GM12872 (cell line): ENCODE data around the gene FA2H.

ENCODE experiments used
- TF ChIP-seq, protein P1 (sequence below): IDR thresholded peaks from 3 replicates; pipeline ENCODE4 v1.5.1; 2011; ENCODE audit warnings: low read depth, mild to moderate bottlenecking, low read length, moderate library complexity; ENCODE audit not compliant: insufficient read depth

Gene FA2H

GRCh38 chr16:74725651-74726455 is 48.8 kb downstream of the FA2H start:
- TF ChIP-seq, protein P1, sequence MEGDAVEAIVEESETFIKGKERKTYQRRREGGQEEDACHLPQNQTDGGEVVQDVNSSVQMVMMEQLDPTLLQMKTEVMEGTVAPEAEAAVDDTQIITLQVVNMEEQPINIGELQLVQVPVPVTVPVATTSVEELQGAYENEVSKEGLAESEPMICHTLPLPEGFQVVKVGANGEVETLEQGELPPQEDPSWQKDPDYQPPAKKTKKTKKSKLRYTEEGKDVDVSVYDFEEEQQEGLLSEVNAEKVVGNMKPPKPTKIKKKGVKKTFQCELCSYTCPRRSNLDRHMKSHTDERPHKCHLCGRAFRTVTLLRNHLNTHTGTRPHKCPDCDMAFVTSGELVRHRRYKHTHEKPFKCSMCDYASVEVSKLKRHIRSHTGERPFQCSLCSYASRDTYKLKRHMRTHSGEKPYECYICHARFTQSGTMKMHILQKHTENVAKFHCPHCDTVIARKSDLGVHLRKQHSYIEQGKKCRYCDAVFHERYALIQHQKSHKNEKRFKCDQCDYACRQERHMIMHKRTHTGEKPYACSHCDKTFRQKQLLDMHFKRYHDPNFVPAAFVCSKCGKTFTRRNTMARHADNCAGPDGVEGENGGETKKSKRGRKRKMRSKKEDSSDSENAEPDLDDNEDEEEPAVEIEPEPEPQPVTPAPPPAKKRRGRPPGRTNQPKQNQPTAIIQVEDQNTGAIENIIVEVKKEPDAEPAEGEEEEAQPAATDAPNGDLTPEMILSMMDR = no peak

GRCh38 chr16:74724820-74725549 is 49.6 kb downstream of the FA2H start:
- TF ChIP-seq, protein P1 = no peak

DNA sequence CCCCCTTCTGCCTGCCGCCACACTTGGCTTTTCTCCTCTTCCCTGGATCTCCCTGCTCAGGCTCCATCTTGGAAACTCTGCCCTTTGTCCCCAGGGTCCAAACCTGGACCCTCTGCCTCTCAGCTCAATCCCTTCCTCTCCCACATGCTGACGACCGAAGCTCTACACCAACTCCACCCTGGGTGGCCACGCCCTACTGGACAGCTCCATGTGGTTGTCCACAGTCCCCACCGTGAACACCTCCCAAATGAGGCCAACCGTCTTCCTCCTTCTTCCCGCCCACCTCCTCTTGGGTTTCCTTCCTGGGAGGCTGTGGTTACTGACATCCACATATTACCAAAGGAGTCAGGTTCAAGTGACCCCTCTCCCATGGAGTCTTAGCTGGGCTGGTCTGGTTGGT is 51.4 kb downstream of the FA2H start:
- TF ChIP-seq, protein P1 = no peak

- TF ChIP-seq, protein P1 = no peak
Observed at GRCh38 chr16:74721716-74722115, 52.9 kb downstream of the FA2H start.

GRCh38 chr16:74720579-74720978 is 54.0 kb downstream of the FA2H start:
- TF ChIP-seq, protein P1 = no peak

DNA sequence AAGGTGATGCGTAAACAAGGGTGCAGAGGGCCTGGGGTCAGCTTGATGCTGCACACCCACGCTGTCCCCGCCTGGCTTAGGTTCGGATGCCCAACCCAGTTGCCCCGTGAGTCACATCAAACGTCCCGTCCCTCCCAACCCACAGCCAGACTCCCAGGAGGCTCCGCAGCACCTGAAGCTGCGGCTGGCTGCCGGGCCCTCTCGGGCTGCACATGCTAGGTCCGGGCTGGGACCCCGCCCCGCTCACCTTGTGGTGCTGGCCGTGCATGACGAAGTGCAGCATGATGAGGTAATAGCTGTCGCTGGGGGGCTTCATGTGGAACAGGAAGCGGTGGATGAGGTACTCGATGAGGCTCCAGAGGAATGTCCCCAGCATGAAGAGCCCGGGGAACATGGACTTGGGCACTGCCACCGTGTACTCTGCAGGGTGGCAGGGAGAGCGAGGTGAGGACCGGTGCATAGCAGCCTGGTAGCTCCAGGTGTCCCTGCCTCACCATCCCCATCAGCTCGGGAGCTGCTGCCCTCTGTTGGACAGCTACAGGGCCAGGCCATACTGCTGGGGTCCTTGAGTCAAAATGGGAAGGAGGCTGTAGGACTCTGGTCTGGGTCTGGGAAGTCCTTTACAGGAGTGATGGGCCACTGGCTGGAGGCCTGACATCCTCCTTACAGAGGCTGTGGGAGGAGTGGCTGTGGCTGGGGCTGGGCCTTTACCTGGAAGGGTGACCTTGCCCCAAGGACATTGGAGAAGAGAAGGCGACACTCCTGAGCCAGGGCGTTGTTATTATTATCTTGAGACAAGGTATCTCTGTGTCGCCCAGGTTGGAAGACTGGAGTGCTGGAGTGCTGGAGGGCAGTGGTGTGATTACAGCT is 55.6 kb downstream of the FA2H start:
- TF ChIP-seq, protein P1 = peak; percentile 19; the same call in 1 of the 3 replicates

- TF ChIP-seq, protein P1 = no peak
Observed at GRCh38 chr16:74718140-74718539, 56.5 kb downstream of the FA2H start.
